OCI-LY1 (cell line): Measurements from ENCODE around the gene REEP6.

Experiments
- EZH2 ChIP-seq: fragments of 200-600 bp; sonication (generic), shearing (Covaris generic); IDR thresholded peaks from 2 replicates; pipeline ENCODE4 v1.8.0; 2017; ENCODE audit warnings: borderline replicate concordance, mixed run types, mild to moderate bottlenecking, antibody characterized with exemption, low read length, moderate library complexity, mixed read lengths
- TF ChIP-seq, protein P1 (sequence below): fragments of 200-600 bp; sonication (generic), shearing (Covaris generic); IDR thresholded peaks from 2 replicates; pipeline ENCODE4 v1.5.1; 2017; ENCODE audit warnings: mild to moderate bottlenecking, antibody characterized with exemption, low read length, moderate library complexity, mixed read lengths

GRCh38 chr19:1496714-1497577, 6.0 kb downstream of the REEP6 start:
- TF ChIP-seq, protein P1, sequence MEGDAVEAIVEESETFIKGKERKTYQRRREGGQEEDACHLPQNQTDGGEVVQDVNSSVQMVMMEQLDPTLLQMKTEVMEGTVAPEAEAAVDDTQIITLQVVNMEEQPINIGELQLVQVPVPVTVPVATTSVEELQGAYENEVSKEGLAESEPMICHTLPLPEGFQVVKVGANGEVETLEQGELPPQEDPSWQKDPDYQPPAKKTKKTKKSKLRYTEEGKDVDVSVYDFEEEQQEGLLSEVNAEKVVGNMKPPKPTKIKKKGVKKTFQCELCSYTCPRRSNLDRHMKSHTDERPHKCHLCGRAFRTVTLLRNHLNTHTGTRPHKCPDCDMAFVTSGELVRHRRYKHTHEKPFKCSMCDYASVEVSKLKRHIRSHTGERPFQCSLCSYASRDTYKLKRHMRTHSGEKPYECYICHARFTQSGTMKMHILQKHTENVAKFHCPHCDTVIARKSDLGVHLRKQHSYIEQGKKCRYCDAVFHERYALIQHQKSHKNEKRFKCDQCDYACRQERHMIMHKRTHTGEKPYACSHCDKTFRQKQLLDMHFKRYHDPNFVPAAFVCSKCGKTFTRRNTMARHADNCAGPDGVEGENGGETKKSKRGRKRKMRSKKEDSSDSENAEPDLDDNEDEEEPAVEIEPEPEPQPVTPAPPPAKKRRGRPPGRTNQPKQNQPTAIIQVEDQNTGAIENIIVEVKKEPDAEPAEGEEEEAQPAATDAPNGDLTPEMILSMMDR, result no peak
- no peak for TF ChIP-seq EZH2
